ENCODE measurements around the gene DAG1. TPM values are rescaled to one million over a fixed set of nuclear protein-coding genes. Genes with fewer than 3 reads are reported as not detected.

The DAG1 gene
- polyA plus RNA-seq, 3 donors = 3.9 to 5.8 (median 4.2) TPM

DNA sequence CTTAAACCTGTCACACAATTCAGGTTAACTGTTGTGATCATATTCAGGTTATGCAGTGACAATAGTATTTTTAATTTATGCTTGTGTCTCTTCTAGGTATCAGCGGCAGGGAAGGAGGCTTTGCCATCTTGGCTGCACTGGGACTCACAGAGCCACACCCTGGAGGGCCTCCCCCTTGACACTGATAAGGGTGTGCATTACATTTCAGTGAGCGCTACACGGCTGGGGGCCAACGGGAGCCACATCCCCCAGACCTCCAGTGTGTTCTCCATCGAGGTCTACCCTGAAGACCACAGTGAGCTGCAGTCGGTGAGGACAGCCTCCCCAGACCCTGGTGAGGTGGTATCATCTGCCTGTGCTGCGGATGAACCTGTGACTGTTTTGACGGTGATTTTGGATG lies 60.6 kb downstream of the DAG1 start:
- no peak overlapping the region for H3K4me3 Mint-ChIP-seq
- DNase-seq = no peak
- H2AFZ ChIP-seq (ENCODE audit: insufficient read depth, low read depth, low read length, poor library complexity, severe bottlenecking) = no peak overlapping the region
- TF ChIP-seq, protein P1, sequence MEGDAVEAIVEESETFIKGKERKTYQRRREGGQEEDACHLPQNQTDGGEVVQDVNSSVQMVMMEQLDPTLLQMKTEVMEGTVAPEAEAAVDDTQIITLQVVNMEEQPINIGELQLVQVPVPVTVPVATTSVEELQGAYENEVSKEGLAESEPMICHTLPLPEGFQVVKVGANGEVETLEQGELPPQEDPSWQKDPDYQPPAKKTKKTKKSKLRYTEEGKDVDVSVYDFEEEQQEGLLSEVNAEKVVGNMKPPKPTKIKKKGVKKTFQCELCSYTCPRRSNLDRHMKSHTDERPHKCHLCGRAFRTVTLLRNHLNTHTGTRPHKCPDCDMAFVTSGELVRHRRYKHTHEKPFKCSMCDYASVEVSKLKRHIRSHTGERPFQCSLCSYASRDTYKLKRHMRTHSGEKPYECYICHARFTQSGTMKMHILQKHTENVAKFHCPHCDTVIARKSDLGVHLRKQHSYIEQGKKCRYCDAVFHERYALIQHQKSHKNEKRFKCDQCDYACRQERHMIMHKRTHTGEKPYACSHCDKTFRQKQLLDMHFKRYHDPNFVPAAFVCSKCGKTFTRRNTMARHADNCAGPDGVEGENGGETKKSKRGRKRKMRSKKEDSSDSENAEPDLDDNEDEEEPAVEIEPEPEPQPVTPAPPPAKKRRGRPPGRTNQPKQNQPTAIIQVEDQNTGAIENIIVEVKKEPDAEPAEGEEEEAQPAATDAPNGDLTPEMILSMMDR (IDR thresholded peaks at IDR 0.05) = no peak
- H3K9ac ChIP-seq (ENCODE audit: insufficient read depth, low read length, poor library complexity, severe bottlenecking) = no peak overlapping the region
- H3K27me3 Mint-ChIP-seq (ENCODE audit: low read depth in 3 of 3) = no peaks in the 10 kb centered on the region
- no peaks in the 10 kb centered on the region for H3K79me2 ChIP-seq (ENCODE audit: insufficient read depth, low read length)
- no peaks in the 10 kb centered on the region for H3K9me3 ChIP-seq (replicated peaks in 1 of 2; ENCODE audit: control insufficient read depth in 1 of 2, insufficient read depth in 1 of 2, low read length in 2 of 2)
- 98% methylated on average over 8 of the region's 8 CpGs for WGBS (ENCODE audit: insufficient coverage)
- no peaks in the 10 kb centered on the region for H3K4me1 Mint-ChIP-seq
- H3K4me3 ChIP-seq (replicated peaks in 1 of 3; ENCODE audit: low read depth in 2 of 3, low read length in 3 of 3) = no peak overlapping the region
- H3K36me3 Mint-ChIP-seq = peaks cover 39 to 42% of the 10 kb centered on the region in 2 donors
- peaks cover 27 to 35% of the 10 kb centered on the region in 2 donors for H3K36me3 ChIP-seq (replicated peaks in 1 of 2; ENCODE audit: control insufficient read depth in 1 of 2, insufficient read depth in 2 of 2, low read length in 2 of 2)
- H3K27ac ChIP-seq (ENCODE audit: low read depth in 1 of 2, low read length in 2 of 2) = no peak overlapping the region
- no peaks in the 10 kb centered on the region for H3K27me3 ChIP-seq (ENCODE audit: control insufficient read depth in 2 of 2, insufficient read depth in 2 of 2, low read length in 2 of 2)
- H3K4me2 ChIP-seq (replicated peaks; ENCODE audit: extremely low read depth, low read length, poor library complexity, severe bottlenecking) = no peak overlapping the region
- no peaks in the 10 kb centered on the region for H3K4me1 ChIP-seq (ENCODE audit: control insufficient read depth in 1 of 2, insufficient read depth in 2 of 2, low read length in 2 of 2)
- H4K20me1 ChIP-seq (ENCODE audit: insufficient read depth, low read length) = peaks cover 12% of the 10 kb centered on the region
- H3K9me3 Mint-ChIP-seq = peaks cover 0 to 2% (median 0%) of the 10 kb centered on the region in 7 donors
- no peak overlapping the region for H3K27ac Mint-ChIP-seq
- intact Hi-C loops (cut with micrococcal nuclease) = no loop called here

DNA sequence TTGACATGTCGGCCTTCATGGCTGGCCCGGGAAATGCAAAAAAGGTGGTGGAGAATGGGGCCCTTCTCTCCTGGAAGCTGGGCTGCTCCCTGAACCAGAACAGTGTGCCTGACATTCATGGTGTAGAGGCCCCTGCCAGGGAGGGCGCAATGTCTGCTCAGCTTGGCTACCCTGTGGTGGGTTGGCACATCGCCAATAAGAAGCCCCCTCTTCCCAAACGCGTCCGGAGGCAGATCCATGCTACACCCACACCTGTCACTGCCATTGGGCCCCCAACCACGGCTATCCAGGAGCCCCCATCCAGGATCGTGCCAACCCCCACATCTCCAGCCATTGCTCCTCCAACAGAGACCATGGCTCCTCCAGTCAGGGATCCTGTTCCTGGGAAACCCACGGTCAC lies 61.2 kb downstream of the DAG1 start:
- intact Hi-C loops (cut with micrococcal nuclease) = no loop called here
- Histone ChIP-seq H3K4me2 (replicated peaks; ENCODE audit: extremely low read depth, low read length, poor library complexity, severe bottlenecking) (no peak overlapping the region), H3K9me3 (replicated peaks in 1 of 2; ENCODE audit: control insufficient read depth in 1 of 2, insufficient read depth in 1 of 2, low read length in 2 of 2) (no peaks in the 10 kb centered on the region), H3K27ac (ENCODE audit: low read depth in 1 of 2, low read length in 2 of 2) (no peak overlapping the region), H3K27me3 (ENCODE audit: control insufficient read depth in 2 of 2, insufficient read depth in 2 of 2, low read length in 2 of 2) (no peaks in the 10 kb centered on the region), H4K20me1 (ENCODE audit: insufficient read depth, low read length) (peaks cover 12% of the 10 kb centered on the region), H3K79me2 (ENCODE audit: insufficient read depth, low read length) (no peaks in the 10 kb centered on the region), H3K4me3 (replicated peaks in 1 of 3; ENCODE audit: low read depth in 2 of 3, low read length in 3 of 3) (no peak overlapping the region), H3K4me1 (ENCODE audit: control insufficient read depth in 1 of 2, insufficient read depth in 2 of 2, low read length in 2 of 2) (no peaks in the 10 kb centered on the region), H3K36me3 (replicated peaks in 1 of 2; ENCODE audit: control insufficient read depth in 1 of 2, insufficient read depth in 2 of 2, low read length in 2 of 2) (peaks cover 27 to 35% of the 10 kb centered on the region in 2 donors), H2AFZ (ENCODE audit: insufficient read depth, low read depth, low read length, poor library complexity, severe bottlenecking) (no peak overlapping the region), H3K9ac (ENCODE audit: insufficient read depth, low read length, poor library complexity, severe bottlenecking) (no peak overlapping the region)
- Mint-ChIP-seq H3K4me3 (no peak overlapping the region), H3K27ac (peak overlapping the region in 1 of 7 donors; percentile 51), H3K36me3 (peaks cover 39 to 42% of the 10 kb centered on the region in 2 donors), H3K4me1 (no peaks in the 10 kb centered on the region), H3K27me3 (ENCODE audit: low read depth in 3 of 3) (no peaks in the 10 kb centered on the region), H3K9me3 (peaks cover 0 to 2% (median 0%) of the 10 kb centered on the region in 7 donors)
- WGBS (ENCODE audit: insufficient coverage) = 96% methylated on average over 10 of the region's 10 CpGs
- DNase-seq = no peak
- TF ChIP-seq, protein P1 (IDR thresholded peaks at IDR 0.05) = no peak

Data from CD14-positive monocyte (primary cell).